K562 (cell line): Measurements from ENCODE around the gene QPRT.

Experiments
- DPF2 ChIP-seq: fragments of 450-650 bp; IDR thresholded peaks from 2 replicates; pipeline ENCODE4 v1.6.1; 2016
- IRF2 ChIP-seq: sonication (generic); formaldehyde crosslinking; IDR thresholded peaks from 2 replicates; pipeline ENCODE4 v1.8.1; 2022; ENCODE audit warnings: mild to moderate bottlenecking, missing genetic modification reagents
- JUND ChIP-seq, 2 experiments: IDR thresholded peaks; 2 replicates in 1 of 2; 3 replicates in 1 of 2; pipeline ENCODE4 v1.6.1; 2011; ENCODE audit warnings: borderline replicate concordance in 2 of 2, low read depth in 2 of 2, low read length in 2 of 2, improper control_type of control experiment in 1 of 2, missing biosample characterization in 1 of 2, missing genetic modification characterization in 1 of 2, missing genetic modification reagents in 1 of 2
- KAT7 ChIP-seq: sonication (generic); formaldehyde crosslinking; IDR thresholded peaks from 2 replicates; pipeline ENCODE4 v1.8.0; 2022; ENCODE audit warnings: missing genetic modification reagents, mild to moderate bottlenecking, borderline replicate concordance
- MEIS2 ChIP-seq: fragments of 450-650 bp; IDR thresholded peaks from 2 replicates; pipeline ENCODE4 v1.6.1; 2014; ENCODE audit warnings: mild to moderate bottlenecking; ENCODE audit not compliant: partially characterized antibody
- POLR2A ChIP-seq: fragments of 450-650 bp; conservative IDR thresholded peaks from 2 replicates; pipeline ENCODE4 v1.6.1; 2016
- RAD21 ChIP-seq, 2 experiments: fragments of 250-450 bp in 1 of 2; fragments of 450-650 bp in 1 of 2; sonication (Bioruptor Pico) in 1 of 2; formaldehyde crosslinking in 1 of 2; IDR thresholded peaks in 1 of 2; conservative IDR thresholded peaks in 1 of 2; 2 replicates each; pipeline versions ENCODE4 v1.4.0 to v1.8.0; 2020 to 2022; ENCODE audit warnings: mild to moderate bottlenecking in 2 of 2, moderate library complexity in 1 of 2
- RB1 ChIP-seq: fragments of 450-650 bp; IDR thresholded peaks from 2 replicates; pipeline ENCODE4 v1.6.1; 2017; ENCODE audit warnings: low read depth, mild to moderate bottlenecking
- RBBP5 ChIP-seq: fragments of 200-600 bp; sonication (generic); IDR thresholded peaks from 2 replicates; pipeline ENCODE4 v1.6.1; 2012; ENCODE audit warnings: borderline replicate concordance, mild to moderate bottlenecking, low read length, control low read depth, inconsistent platforms; ENCODE audit not compliant: insufficient read depth, poor library complexity, severe bottlenecking
- TAF1 ChIP-seq: IDR thresholded peaks from 2 replicates; pipeline ENCODE4 v1.6.1; 2011; ENCODE audit warnings: mild to moderate bottlenecking, low read length, moderate library complexity; ENCODE audit not compliant: insufficient read depth, control insufficient read depth, severe bottlenecking; ENCODE audit errors: extremely low read depth
- ZFPM2 ChIP-seq: fragments of 250-450 bp; sonication (Bioruptor Pico); IDR thresholded peaks from 2 replicates; pipeline ENCODE4 v1.5.1; 2022; ENCODE audit warnings: mild to moderate bottlenecking
- TF ChIP-seq, protein P1 (sequence below): sonication (generic); formaldehyde crosslinking; IDR thresholded peaks from 2 replicates; pipeline ENCODE4 v1.9.0; 2022; ENCODE audit warnings: mild to moderate bottlenecking, missing genetic modification reagents
- TF ChIP-seq, protein P2 (sequence below): sonication (generic); formaldehyde crosslinking; IDR thresholded peaks from 2 replicates; pipeline ENCODE4 v1.8.0; 2022; ENCODE audit warnings: missing genetic modification reagents, mild to moderate bottlenecking, borderline replicate concordance

DNA sequence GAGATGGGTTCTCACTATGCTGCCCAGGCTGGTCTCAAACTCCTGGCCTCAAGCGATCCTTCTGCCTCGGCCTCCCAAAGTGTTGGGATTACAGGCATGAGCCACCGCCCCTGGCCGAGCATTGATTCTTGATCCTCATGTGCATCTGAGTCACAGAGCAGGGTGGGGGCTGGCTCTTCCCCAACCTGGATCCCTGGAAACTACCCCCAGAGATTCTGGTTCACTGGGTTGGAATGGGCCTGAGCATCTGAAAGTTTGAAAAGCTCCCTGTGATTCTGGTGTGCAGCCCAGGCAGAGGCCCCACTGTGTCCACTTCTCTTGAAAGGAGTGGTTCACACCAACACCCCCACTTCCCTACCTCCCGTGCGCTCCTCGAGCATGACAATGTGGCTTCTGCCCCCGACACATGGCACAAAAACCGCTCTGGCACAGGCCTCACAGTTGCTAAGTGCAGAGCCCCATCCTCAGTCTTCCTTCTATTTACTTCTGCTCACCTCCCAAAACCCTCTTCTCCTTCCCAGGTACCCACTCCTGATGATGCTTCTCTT lies 4.6 kb downstream of the QPRT start:
- TF ChIP-seq DPF2 = no peak
- TF ChIP-seq, protein P1, sequence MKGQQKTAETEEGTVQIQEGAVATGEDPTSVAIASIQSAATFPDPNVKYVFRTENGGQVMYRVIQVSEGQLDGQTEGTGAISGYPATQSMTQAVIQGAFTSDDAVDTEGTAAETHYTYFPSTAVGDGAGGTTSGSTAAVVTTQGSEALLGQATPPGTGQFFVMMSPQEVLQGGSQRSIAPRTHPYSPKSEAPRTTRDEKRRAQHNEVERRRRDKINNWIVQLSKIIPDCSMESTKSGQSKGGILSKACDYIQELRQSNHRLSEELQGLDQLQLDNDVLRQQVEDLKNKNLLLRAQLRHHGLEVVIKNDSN (CRISPR knock-in tag) = no peak
- TF ChIP-seq RB1 = no peak
- no peak for TF ChIP-seq RAD21 (CRISPR knock-in tag; conservative IDR thresholded peaks at IDR 0.05 in 1 of 2, IDR thresholded peaks at IDR 0.05 in 1 of 2)
- TF ChIP-seq, protein P2, sequence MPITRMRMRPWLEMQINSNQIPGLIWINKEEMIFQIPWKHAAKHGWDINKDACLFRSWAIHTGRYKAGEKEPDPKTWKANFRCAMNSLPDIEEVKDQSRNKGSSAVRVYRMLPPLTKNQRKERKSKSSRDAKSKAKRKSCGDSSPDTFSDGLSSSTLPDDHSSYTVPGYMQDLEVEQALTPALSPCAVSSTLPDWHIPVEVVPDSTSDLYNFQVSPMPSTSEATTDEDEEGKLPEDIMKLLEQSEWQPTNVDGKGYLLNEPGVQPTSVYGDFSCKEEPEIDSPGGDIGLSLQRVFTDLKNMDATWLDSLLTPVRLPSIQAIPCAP (CRISPR knock-in tag) = no peak
- TF ChIP-seq RBBP5 = no peak
- no peak for TF ChIP-seq ZFPM2 (CRISPR knock-in tag)
- no peak for TF ChIP-seq POLR2A
- TF ChIP-seq IRF2 = no peak
- TF ChIP-seq MEIS2 = no peak
- no peak for TF ChIP-seq TAF1
- no peak for TF ChIP-seq JUND (IDR thresholded peaks at IDR 0.05; ENCODE audit: borderline replicate concordance, low read depth, low read length)
- TF ChIP-seq JUND (tag; IDR thresholded peaks at IDR 0.05; ENCODE audit: borderline replicate concordance, low read depth, low read length) = no peak
- no peak for TF ChIP-seq KAT7 (CRISPR knock-in tag)
